IPS DF 6.9 (cell line): Measurements from ENCODE around the gene KRT72.

Source experiments
- DNase-seq: peaks from one replicate; pipeline ENCODE4 v3.0.0-alpha.2; 2013; ENCODE audit warnings: low read depth, low spot score
- H3K27ac ChIP-seq: one replicate; pipeline ENCODE4 v1.5.1; 2013; ENCODE audit warnings: low read length, control low read depth
- H3K27me3 ChIP-seq: 2 replicates; pipeline ENCODE4 v1.6.1; 2013; ENCODE audit warnings: mild to moderate bottlenecking, low read length; ENCODE audit not compliant: control insufficient read depth, insufficient read depth
- H3K36me3 ChIP-seq: 2 replicates; pipeline ENCODE4 v1.6.1; 2013; ENCODE audit warnings: low read length; ENCODE audit not compliant: control insufficient read depth, insufficient read depth
- H3K4me1 ChIP-seq: 2 replicates; pipeline ENCODE4 v1.6.1; 2013; ENCODE audit warnings: low read length; ENCODE audit not compliant: control insufficient read depth, insufficient read depth
- H3K4me3 ChIP-seq: 2 replicates; pipeline ENCODE4 v1.5.1; 2013; ENCODE audit warnings: mild to moderate bottlenecking, low read length
- H3K9me3 ChIP-seq: 2 replicates; pipeline ENCODE4 v1.6.1; 2013; ENCODE audit warnings: low read length, inconsistent platforms; ENCODE audit not compliant: control insufficient read depth, insufficient read depth
- WGBS: extraction: QIAGEN DNeasy Blood & Tissue Kit; methylation state at CpG from one replicate; pipeline ENCODE4 v1.1.7; 2013; ENCODE audit warnings: mixed read lengths, missing lambda C conversion rate; ENCODE audit not compliant: insufficient read length, insufficient coverage; 5-methylcytosine and 5-hydroxymethylcytosine counted together

KRT72 gene

DNA sequence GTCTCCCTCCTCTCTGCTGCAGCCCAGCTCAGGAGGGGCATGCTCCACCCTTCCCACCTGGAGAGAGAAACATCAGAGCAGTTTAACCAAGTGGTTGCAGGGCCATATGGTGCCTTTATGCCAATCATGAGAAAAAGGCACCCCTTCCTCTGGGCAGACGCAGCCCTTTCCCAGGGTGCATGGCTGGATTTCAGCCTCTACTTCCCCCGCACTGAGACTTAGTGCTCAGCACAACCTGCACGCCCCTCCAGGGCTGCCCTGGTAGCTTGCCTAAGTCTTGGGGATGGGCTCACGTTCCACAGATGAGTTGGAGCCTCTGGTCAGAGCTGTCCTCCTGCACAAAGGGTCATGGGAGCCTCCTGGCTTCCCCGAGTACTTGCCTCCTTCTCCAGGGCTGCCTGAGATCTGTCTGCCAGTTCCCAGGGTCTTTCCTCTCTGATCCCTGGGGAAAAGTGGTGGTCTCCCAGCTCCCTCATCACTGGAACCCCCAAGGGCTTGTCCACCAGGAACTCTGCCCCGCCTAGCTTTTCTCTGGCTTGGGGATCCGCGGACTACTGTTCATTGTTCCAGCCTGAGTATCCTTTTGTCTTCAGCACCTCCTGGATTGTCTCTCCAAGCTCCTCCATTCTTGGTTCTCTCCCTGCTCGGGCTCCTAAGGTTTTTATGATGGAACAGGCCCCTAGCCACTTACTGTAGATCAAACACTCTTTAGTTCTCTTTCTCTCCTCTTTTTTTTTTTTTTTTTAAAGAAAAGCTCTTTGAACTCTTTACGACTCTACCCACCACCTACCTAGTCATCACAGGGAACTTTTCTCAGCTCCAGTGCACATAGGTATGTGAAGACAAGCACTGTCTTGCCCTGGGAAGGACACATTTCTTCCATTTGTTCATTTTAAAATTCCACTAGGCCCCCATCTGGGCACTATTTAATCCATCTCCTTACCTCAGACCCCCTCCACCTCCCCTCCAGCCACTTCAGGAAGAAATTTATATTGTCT lies 21.5 kb downstream of the KRT72 start:
- no CpG with 5 or more reads among the region's 10 CpGs for WGBS
- no peak for DNase-seq
- Histone ChIP-seq H3K27ac (no peak overlapping the region), H3K9me3 (no peaks in the 10 kb centered on the region), H3K4me1 (no peaks in the 10 kb centered on the region), H3K4me3 (no peak overlapping the region), H3K27me3 (no peaks in the 10 kb centered on the region), H3K36me3 (no peaks in the 10 kb centered on the region)

GRCh38 chr12:52578469-52578868 lies 22.8 kb downstream of the KRT72 start:
- Histone ChIP-seq H3K4me1 (no peaks in the 10 kb centered on the region), H3K36me3 (no peaks in the 10 kb centered on the region), H3K27ac (no peak overlapping the region), H3K9me3 (no peaks in the 10 kb centered on the region), H3K27me3 (no peaks in the 10 kb centered on the region), H3K4me3 (no peak overlapping the region)
- DNase-seq: no peak
- WGBS: no CpG with 5 or more reads among the region's 3 CpGs

- H3K4me1 ChIP-seq: no peaks in the 10 kb centered on the region
- DNase-seq: no peak
- WGBS: no CpG with 5 or more reads among the region's 8 CpGs
These were observed 23.9 kb downstream of the KRT72 start for GRCh38 chr12:52577316-52577715.

DNA sequence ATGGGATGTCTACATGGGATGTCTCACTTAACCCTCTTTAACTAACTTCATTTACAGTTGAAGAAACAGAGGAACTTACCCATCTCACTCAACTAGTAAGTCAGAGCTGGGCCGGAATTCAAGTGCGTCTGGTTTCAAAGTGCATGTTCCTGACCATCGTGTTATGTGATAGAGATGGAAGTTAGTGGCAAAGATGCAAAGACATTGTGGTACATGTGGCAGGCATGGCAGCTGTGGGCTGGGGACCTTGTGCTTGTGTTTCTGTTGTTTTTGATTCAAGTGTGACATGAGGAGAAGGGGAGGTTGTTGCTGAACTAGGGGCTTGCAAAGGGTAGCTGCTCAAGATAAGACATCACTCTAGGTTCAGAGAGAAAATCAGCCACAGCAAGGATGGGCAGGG lies 25.3 kb downstream of the KRT72 start:
- no peak for DNase-seq
- Histone ChIP-seq H3K9me3 (no peaks in the 10 kb centered on the region), H3K27ac (no peak overlapping the region), H3K4me1 (no peaks in the 10 kb centered on the region), H3K4me3 (no peak overlapping the region), H3K36me3 (no peaks in the 10 kb centered on the region), H3K27me3 (no peaks in the 10 kb centered on the region)
- WGBS: no CpG with 5 or more reads among the region's 3 CpGs

More at GRCh38 chr12:52577316-52577715, 23.9 kb downstream of the KRT72 start:
- Histone ChIP-seq H3K9me3 (no peaks in the 10 kb centered on the region), H3K27me3 (no peaks in the 10 kb centered on the region), H3K27ac (no peak overlapping the region), H3K36me3 (no peaks in the 10 kb centered on the region), H3K4me3 (no peak overlapping the region)

DNA sequence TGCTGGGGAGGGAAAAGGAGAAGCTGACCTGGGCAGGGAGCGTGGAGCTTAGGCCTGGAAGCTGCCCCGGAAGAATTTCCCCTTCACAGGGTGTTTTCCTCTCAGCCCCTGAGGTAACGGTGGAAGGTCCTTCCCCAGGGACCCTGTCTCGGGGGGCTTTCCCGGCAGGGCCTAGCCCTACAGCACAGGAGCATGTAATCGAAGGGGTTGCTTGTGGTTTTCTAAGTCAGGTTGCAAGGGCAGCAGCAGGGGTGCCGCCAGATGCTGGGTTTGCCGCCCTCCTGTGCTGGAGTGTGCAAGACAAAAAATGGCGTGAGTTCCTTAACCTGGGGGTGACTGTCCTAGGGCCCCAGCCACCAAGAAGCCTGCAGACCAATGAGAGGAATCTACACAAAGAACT lies 26.0 kb downstream of the KRT72 start:
- DNase-seq: no peak
- no peaks in the 10 kb centered on the region for H3K9me3 ChIP-seq
- H3K4me3 ChIP-seq: no peak overlapping the region
- WGBS: no CpG with 5 or more reads among the region's 9 CpGs
- no peaks in the 10 kb centered on the region for H3K4me1 ChIP-seq
- no peak overlapping the region for H3K27ac ChIP-seq
- H3K27me3 ChIP-seq: no peaks in the 10 kb centered on the region
- no peaks in the 10 kb centered on the region for H3K36me3 ChIP-seq

- no peaks in the 10 kb centered on the region for H3K27me3 ChIP-seq
- H3K9me3 ChIP-seq: no peaks in the 10 kb centered on the region
- no peaks in the 10 kb centered on the region for H3K36me3 ChIP-seq
- no peak within 1 kb of the TSS; the same call in 1 of the 2 replicates for H3K4me3 ChIP-seq
- DNase-seq: no peak
- no CpG with 5 or more reads among the region's 3 CpGs for WGBS
- H3K4me1 ChIP-seq: no peaks in the 10 kb centered on the region
- no peak within 1 kb of the TSS for H3K27ac ChIP-seq
These were observed 27.5 kb downstream of the KRT72 start, which contains the start of gene KRT74 for GRCh38 chr12:52573743-52574142. Gene KRT74, minus strand, starts transcription at chr12:52573843. Its CDS starts 66 bp downstream, at chr12:52573777.

GRCh38 chr12:52573306-52573705 lies 28.0 kb downstream of the KRT72 start:
- H3K27me3 ChIP-seq: no peaks in the 10 kb centered on the region
- no peaks in the 10 kb centered on the region for H3K4me1 ChIP-seq
- no peaks in the 10 kb centered on the region for H3K36me3 ChIP-seq
- no peak for DNase-seq
- no CpG with 5 or more reads among the region's 15 CpGs for WGBS
- H3K27ac ChIP-seq: no peak overlapping the region
- H3K4me3 ChIP-seq: no peak overlapping the region; the same call in 1 of the 2 replicates
- no peaks in the 10 kb centered on the region for H3K9me3 ChIP-seq

DNA sequence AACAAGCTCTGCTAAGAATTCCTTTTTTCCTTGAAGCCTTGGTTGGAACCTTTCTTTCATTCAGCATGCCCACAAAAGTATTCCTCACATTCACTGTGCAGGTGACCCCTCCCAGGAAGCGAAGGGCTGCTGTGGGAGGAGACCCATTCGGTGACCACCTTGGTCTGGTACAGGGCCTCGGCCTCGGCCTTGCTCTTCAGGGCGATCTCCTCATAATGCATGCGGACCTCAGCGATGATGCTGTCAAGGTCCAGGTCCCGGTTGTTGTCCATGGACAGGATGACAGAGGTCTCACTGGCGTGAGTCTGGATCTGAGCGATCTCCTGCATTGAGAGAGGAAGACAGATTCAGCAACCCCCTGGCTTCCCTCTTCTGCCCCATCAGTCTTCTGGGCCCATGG lies 30.8 kb downstream of the KRT72 start:
- Histone ChIP-seq H3K27me3 (no peaks in the 10 kb centered on the region), H3K9me3 (no peaks in the 10 kb centered on the region), H3K4me1 (no peaks in the 10 kb centered on the region)

GRCh38 chr12:52568111-52568510 lies 33.2 kb downstream of the KRT72 start:
- Histone ChIP-seq H3K27ac (no peak overlapping the region), H3K27me3 (no peaks in the 10 kb centered on the region), H3K4me1 (no peaks in the 10 kb centered on the region), H3K4me3 (no peak overlapping the region), H3K36me3 (no peaks in the 10 kb centered on the region), H3K9me3 (no peaks in the 10 kb centered on the region)
- WGBS: no CpG with 5 or more reads among the region's 12 CpGs
- no peak for DNase-seq

More for the DNA sequence above, 30.8 kb downstream of the KRT72 start:
- H3K4me3 ChIP-seq: no peak overlapping the region
- H3K36me3 ChIP-seq: no peaks in the 10 kb centered on the region
- DNase-seq: no peak
- no CpG with 5 or more reads among the region's 10 CpGs for WGBS
- no peak overlapping the region for H3K27ac ChIP-seq

DNA sequence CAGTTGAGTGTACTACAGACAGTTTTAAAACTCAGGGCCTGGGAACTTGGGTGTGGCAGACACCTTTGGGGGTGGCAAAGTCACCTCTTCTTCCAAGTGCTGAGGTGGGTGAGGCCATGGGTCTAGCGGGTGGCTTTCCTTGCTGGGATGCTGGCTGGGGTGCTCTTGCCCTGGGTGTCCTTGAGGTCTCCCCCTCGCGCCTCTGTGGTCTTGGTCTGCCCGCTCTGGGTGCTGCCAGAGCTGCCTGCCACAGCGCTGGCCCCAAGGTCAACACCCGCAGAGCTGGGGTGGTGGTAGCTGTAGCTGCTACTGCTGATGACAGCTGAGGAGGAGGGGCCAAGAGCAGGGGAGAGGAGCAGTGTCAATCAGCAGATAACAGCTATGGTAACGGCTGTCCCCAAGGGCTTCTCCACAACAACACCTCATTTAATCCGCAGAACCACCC lies 34.4 kb downstream of the KRT72 start:
- DNase-seq: no peak
- WGBS: no CpG with 5 or more reads among the region's 8 CpGs
- no peaks in the 10 kb centered on the region for H3K36me3 ChIP-seq
- H3K4me1 ChIP-seq: no peaks in the 10 kb centered on the region
- H3K9me3 ChIP-seq: no peaks in the 10 kb centered on the region
- no peak overlapping the region for H3K27ac ChIP-seq
- H3K4me3 ChIP-seq: no peak overlapping the region
- H3K27me3 ChIP-seq: no peaks in the 10 kb centered on the region
